Neural cell (in vitro differentiated cells): ENCODE results near the gene GCC1. TPM values are rescaled to one million over a fixed set of nuclear protein-coding genes. Genes with fewer than 3 reads are reported as not detected.

Experiments used
- H2AFZ ChIP-seq: fragments of 200-600, 300-800 bp; sonication (generic), shearing (Covaris generic); 2 replicates; pipeline ENCODE4 v1.6.0; 2014; ENCODE audit warnings: low read depth, mild to moderate bottlenecking, antibody characterized with exemption, low read length, moderate library complexity
- H3F3A ChIP-seq: fragments of 200-600 bp; shearing (Covaris generic); 2 replicates; pipeline ENCODE4 v1.6.1; 2016; ENCODE audit warnings: mild to moderate bottlenecking, moderate library complexity, mixed read lengths, antibody characterized with exemption, low read length; ENCODE audit not compliant: insufficient read depth, poor library complexity, severe bottlenecking
- H3K27ac ChIP-seq: fragments of 200-600, 300-800 bp; sonication (generic), shearing (Covaris generic); 2 replicates; pipeline ENCODE4 v1.5.1; 2014; ENCODE audit warnings: mild to moderate bottlenecking, low read length, moderate library complexity
- H3K27me3 ChIP-seq: fragments of 300-800, 200-600 bp; sonication (generic), shearing (Covaris generic); 2 replicates; pipeline ENCODE4 v1.6.0; 2014; ENCODE audit warnings: mild to moderate bottlenecking, low read depth, low read length, moderate library complexity; ENCODE audit not compliant: insufficient read depth
- H3K36me3 ChIP-seq: fragments of 300-800, 200-600 bp; sonication (generic), shearing (Covaris generic); 2 replicates; pipeline ENCODE4 v1.5.1; 2014; ENCODE audit warnings: mild to moderate bottlenecking, antibody characterized with exemption, low read length, moderate library complexity; ENCODE audit not compliant: insufficient read depth
- H3K4me2 ChIP-seq: fragments of 300-800, 200-600 bp; sonication (generic), shearing (Covaris generic); 2 replicates; pipeline ENCODE4 v1.6.0; 2014; ENCODE audit warnings: mild to moderate bottlenecking, low read length
- H3K4me3 ChIP-seq: fragments of 300-800, 200-600 bp; sonication (generic), shearing (Covaris generic); 2 replicates; pipeline ENCODE4 v1.5.1; 2014; ENCODE audit warnings: mild to moderate bottlenecking, low read length, moderate library complexity
- H3K79me2 ChIP-seq: fragments of 200-600 bp; shearing (Covaris generic); replicated peaks from 2 replicates; pipeline ENCODE4 v1.6.0; 2014; ENCODE audit warnings: mild to moderate bottlenecking, low read length, moderate library complexity; ENCODE audit not compliant: insufficient read depth
- H3K9ac ChIP-seq: fragments of 300-800, 200-600 bp; sonication (generic), shearing (Covaris generic); 2 replicates; pipeline ENCODE4 v1.6.1; 2016; ENCODE audit warnings: mild to moderate bottlenecking, low read length, mixed read lengths
- H3K9me2 ChIP-seq: fragments of 200-600 bp; shearing (Covaris generic); 2 replicates; pipeline ENCODE4 v1.6.1; 2016; ENCODE audit warnings: mild to moderate bottlenecking, low read length, mixed read lengths; ENCODE audit not compliant: insufficient read depth
- H3K9me3 ChIP-seq: fragments of 200-600, 300-800 bp; sonication (generic), shearing (Covaris generic); 2 replicates; pipeline ENCODE4 v1.6.1; 2016; ENCODE audit warnings: mild to moderate bottlenecking, mixed run types, low read length, moderate library complexity, mixed read lengths
- H4K20me1 ChIP-seq: fragments of 200-600 bp; shearing (Covaris generic); 2 replicates; pipeline ENCODE4 v1.6.1; 2016; ENCODE audit warnings: mild to moderate bottlenecking, mixed run types; ENCODE audit not compliant: insufficient read depth
- CTCF ChIP-seq: fragments of 450-650 bp; IDR thresholded peaks from 2 replicates; pipeline ENCODE4 v1.5.1; 2014; ENCODE audit warnings: antibody characterized with exemption, mild to moderate bottlenecking, moderate library complexity; ENCODE audit not compliant: poor library complexity, severe bottlenecking
- EP300 ChIP-seq: fragments of 450-650 bp; conservative IDR thresholded peaks from 2 replicates; pipeline ENCODE4 v1.6.1; 2014; ENCODE audit warnings: antibody characterized with exemption, mild to moderate bottlenecking, moderate library complexity; ENCODE audit not compliant: poor library complexity, severe bottlenecking
- EZH2 ChIP-seq: fragments of 200-600, 300-800 bp; shearing (Covaris generic), sonication (generic); IDR thresholded peaks from 2 replicates; pipeline ENCODE4 v1.6.1; 2014; ENCODE audit warnings: antibody characterized with exemption, low read length, borderline replicate concordance, mild to moderate bottlenecking; ENCODE audit not compliant: insufficient read depth, poor library complexity, severe bottlenecking
- MXI1 ChIP-seq: fragments of 450-650 bp; conservative IDR thresholded peaks from 2 replicates; pipeline ENCODE4 v1.6.1; 2014; ENCODE audit warnings: antibody characterized with exemption, mild to moderate bottlenecking; ENCODE audit not compliant: poor library complexity, severe bottlenecking
- POLR2AphosphoS5 ChIP-seq: IDR thresholded peaks from 2 replicates; pipeline ENCODE4 v1.6.1; 2012
- RAD21 ChIP-seq: fragments of 450-650 bp; conservative IDR thresholded peaks from 2 replicates; pipeline ENCODE4 v1.6.1; 2014; ENCODE audit warnings: antibody characterized with exemption, mild to moderate bottlenecking, moderate library complexity
- SMC3 ChIP-seq: fragments of 450-650 bp; conservative IDR thresholded peaks from 2 replicates; pipeline ENCODE4 v1.6.1; 2014; ENCODE audit warnings: antibody characterized with exemption, mild to moderate bottlenecking, moderate library complexity; ENCODE audit not compliant: poor library complexity
- TAF1 ChIP-seq: IDR thresholded peaks from 2 replicates; pipeline ENCODE4 v1.6.1; 2012; ENCODE audit warnings: low read depth
- polyA plus RNA-seq: library from polyadenylated mRNA; depleted of rRNA; stranded (reverse); fragments of >200 nt; gene quantifications from 2 replicates; pipeline ENCODE4 v1.2.3, GENCODE V29; 2014
- TF ChIP-seq, protein P1 (sequence below): IDR thresholded peaks from 2 replicates; pipeline ENCODE4 v1.6.1; 2012; ENCODE audit warnings: borderline replicate concordance

The GCC1 gene
- polyA plus RNA-seq, 1 donor from 2014 or later, result 6.6 TPM

- no peak overlapping the region for H3K9ac ChIP-seq
- no peaks in the 10 kb centered on the region for H3F3A ChIP-seq
- H3K27ac ChIP-seq, result no peak overlapping the region
- H4K20me1 ChIP-seq, result no peaks in the 10 kb centered on the region
- TF ChIP-seq POLR2AphosphoS5 (no peak), EZH2 (no peak), EP300 (no peak), RAD21 (no peak), MXI1 (no peak), TAF1 (no peak), CTCF (no peak), SMC3 (no peak)
- TF ChIP-seq, protein P1, sequence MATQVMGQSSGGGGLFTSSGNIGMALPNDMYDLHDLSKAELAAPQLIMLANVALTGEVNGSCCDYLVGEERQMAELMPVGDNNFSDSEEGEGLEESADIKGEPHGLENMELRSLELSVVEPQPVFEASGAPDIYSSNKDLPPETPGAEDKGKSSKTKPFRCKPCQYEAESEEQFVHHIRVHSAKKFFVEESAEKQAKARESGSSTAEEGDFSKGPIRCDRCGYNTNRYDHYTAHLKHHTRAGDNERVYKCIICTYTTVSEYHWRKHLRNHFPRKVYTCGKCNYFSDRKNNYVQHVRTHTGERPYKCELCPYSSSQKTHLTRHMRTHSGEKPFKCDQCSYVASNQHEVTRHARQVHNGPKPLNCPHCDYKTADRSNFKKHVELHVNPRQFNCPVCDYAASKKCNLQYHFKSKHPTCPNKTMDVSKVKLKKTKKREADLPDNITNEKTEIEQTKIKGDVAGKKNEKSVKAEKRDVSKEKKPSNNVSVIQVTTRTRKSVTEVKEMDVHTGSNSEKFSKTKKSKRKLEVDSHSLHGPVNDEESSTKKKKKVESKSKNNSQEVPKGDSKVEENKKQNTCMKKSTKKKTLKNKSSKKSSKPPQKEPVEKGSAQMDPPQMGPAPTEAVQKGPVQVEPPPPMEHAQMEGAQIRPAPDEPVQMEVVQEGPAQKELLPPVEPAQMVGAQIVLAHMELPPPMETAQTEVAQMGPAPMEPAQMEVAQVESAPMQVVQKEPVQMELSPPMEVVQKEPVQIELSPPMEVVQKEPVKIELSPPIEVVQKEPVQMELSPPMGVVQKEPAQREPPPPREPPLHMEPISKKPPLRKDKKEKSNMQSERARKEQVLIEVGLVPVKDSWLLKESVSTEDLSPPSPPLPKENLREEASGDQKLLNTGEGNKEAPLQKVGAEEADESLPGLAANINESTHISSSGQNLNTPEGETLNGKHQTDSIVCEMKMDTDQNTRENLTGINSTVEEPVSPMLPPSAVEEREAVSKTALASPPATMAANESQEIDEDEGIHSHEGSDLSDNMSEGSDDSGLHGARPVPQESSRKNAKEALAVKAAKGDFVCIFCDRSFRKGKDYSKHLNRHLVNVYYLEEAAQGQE, result no peak
- H3K27me3 ChIP-seq, result no peaks in the 10 kb centered on the region
- no peaks in the 10 kb centered on the region for H3K36me3 ChIP-seq
- H3K4me3 ChIP-seq, result no peak overlapping the region
- H2AFZ ChIP-seq, result no peak overlapping the region
- no peaks in the 10 kb centered on the region for H3K9me3 ChIP-seq
- H3K9me2 ChIP-seq, result no peaks in the 10 kb centered on the region
- H3K4me2 ChIP-seq, result no peak overlapping the region
- H3K79me2 ChIP-seq, result peaks cover 12% of the 10 kb centered on the region
Measured at GRCh38 chr7:127591591-127591990, 6.2 kb upstream of the GCC1 start.

- H3K4me2 ChIP-seq, result no peak overlapping the region
- no peaks in the 10 kb centered on the region for H3F3A ChIP-seq
- H2AFZ ChIP-seq, result no peak overlapping the region
- TF ChIP-seq EP300 (no peak), EZH2 (no peak), RAD21 (no peak), MXI1 (no peak), TAF1 (no peak), SMC3 (no peak), CTCF (no peak), POLR2AphosphoS5 (no peak)
- TF ChIP-seq, protein P1, result no peak
- H3K36me3 ChIP-seq, result no peaks in the 10 kb centered on the region
- H3K9ac ChIP-seq, result no peak overlapping the region
- no peaks in the 10 kb centered on the region for H3K9me2 ChIP-seq
- H3K27ac ChIP-seq, result no peak overlapping the region
- H3K79me2 ChIP-seq, result peaks cover 12% of the 10 kb centered on the region
- H3K9me3 ChIP-seq, result no peaks in the 10 kb centered on the region
- no peaks in the 10 kb centered on the region for H4K20me1 ChIP-seq
- no peaks in the 10 kb centered on the region for H3K27me3 ChIP-seq
- H3K4me3 ChIP-seq, result no peak overlapping the region
Measured at GRCh38 chr7:127591189-127591588, 5.8 kb upstream of the GCC1 start.
